Right forelimb (tissue), 1 donor: ENCODE measurements around the gene C4orf36.

Experiments
- DNase-seq: peaks from one replicate; pipeline ENCODE4 v3.0.0-alpha.2; 2018

Gene C4orf36

GRCh38 chr4:86853209-86853608, 39.0 kb downstream of the C4orf36 start:
- no peak for DNase-seq

GRCh38 chr4:86848732-86849619, 43.2 kb downstream of the C4orf36 start, which contains the start of gene SLC10A6:
TSS of gene SLC10A6 (minus strand) at chr4:86849384. CDS start at chr4:86849115, 269 bp downstream.
- DNase-seq = no peak

- DNase-seq = no peak
Observed at GRCh38 chr4:86848136-86848535, 44.1 kb downstream of the C4orf36 start.

GRCh38 chr4:86847571-86847970, 44.7 kb downstream of the C4orf36 start:
- DNase-seq = no peak

- no peak for DNase-seq
Observed at GRCh38 chr4:86846921-86847320, 45.3 kb downstream of the C4orf36 start.

GRCh38 chr4:86845593-86845992, 46.6 kb downstream of the C4orf36 start:
- DNase-seq = no peak

- DNase-seq = no peak
Observed at GRCh38 chr4:86841309-86841708, 50.9 kb downstream of the C4orf36 start.

- no peak for DNase-seq
Observed at GRCh38 chr4:86840858-86841257, 51.4 kb downstream of the C4orf36 start.

GRCh38 chr4:86837691-86838503, 54.3 kb downstream of the C4orf36 start:
- no peak for DNase-seq

- no peak for DNase-seq
Observed at GRCh38 chr4:86835677-86836076, 56.5 kb downstream of the C4orf36 start.

- DNase-seq = no peak
Observed at GRCh38 chr4:86834901-86835300, 57.3 kb downstream of the C4orf36 start.

GRCh38 chr4:86833615-86834014, 58.6 kb downstream of the C4orf36 start:
- DNase-seq = no peak

GRCh38 chr4:86831262-86832130, 60.7 kb downstream of the C4orf36 start:
- DNase-seq = no peak
